Measurements from ENCODE around the gene OR3A2.
"Not testable (repeated sequence)": the region's sequence is repeated elsewhere in the genome, so short reads cannot be mapped to it uniquely, and the experiment has no call there.

OR3A2 gene

DNA sequence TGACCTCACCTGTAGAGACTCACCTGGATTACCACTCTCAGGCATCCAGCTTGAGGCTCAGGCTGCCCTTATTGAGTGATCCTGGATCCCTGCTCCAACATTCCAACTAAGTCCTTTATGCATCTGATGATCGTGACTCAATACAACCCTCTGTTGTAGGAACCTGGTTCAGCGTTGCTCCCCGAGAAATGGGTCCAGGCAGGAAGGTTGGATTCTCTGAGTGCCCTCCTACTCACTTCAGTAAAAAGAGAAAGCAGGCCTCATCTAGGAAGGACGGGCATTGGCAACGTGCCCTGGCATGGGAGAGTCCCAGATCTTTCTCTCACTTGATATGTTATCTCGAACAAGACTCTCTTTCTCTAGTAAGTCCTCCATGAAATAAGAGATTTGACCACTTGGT lies 87.8 kb downstream of the OR3A2 start, which contains the start of gene OR3A1:
Gene OR3A1 (minus strand): TSS at position 101 of the 400 bp plus-strand sequence. CDS start 5,778 bp downstream, outside the sequence.
- Histone ChIP-seq H3K9ac (ENCODE audit: low read depth in 1 of 2, low read length in 2 of 2) (no peak within 1 kb of the TSS), H3K27me3 (ENCODE audit: control insufficient read depth in 2 of 2, insufficient read depth in 2 of 2, low read length in 2 of 2) (no peaks in the 10 kb centered on the region), H3K9me3 (ENCODE audit: control insufficient read depth in 2 of 2, low read length in 2 of 2) (no peaks in the 10 kb centered on the region), H3K36me3 (ENCODE audit: control insufficient read depth in 2 of 2, insufficient read depth in 2 of 2, low read length in 2 of 2) (no peaks in the 10 kb centered on the region), H3K4me1 (ENCODE audit: control insufficient read depth in 2 of 2, insufficient read depth in 2 of 2, low read length in 2 of 2) (no peaks in the 10 kb centered on the region), H3K4me3 (ENCODE audit: low read length in 2 of 2) (no peak within 1 kb of the TSS), H3K27ac (ENCODE audit: low read depth in 2 of 2, low read length in 2 of 2) (no peak within 1 kb of the TSS)

GRCh38 chr17:3295632-3296031 lies 90.5 kb downstream of the OR3A2 start:
- H3K4me3 ChIP-seq (ENCODE audit: low read length in 2 of 2), result no peak overlapping the region
- no peaks in the 10 kb centered on the region for H3K9me3 ChIP-seq (ENCODE audit: control insufficient read depth in 2 of 2, low read length in 2 of 2)
- H3K27me3 ChIP-seq (ENCODE audit: control insufficient read depth in 2 of 2, insufficient read depth in 2 of 2, low read length in 2 of 2), result no peaks in the 10 kb centered on the region
- no peaks in the 10 kb centered on the region for H3K4me1 ChIP-seq (ENCODE audit: control insufficient read depth in 2 of 2, insufficient read depth in 2 of 2, low read length in 2 of 2)
- no peak overlapping the region for H3K9ac ChIP-seq (ENCODE audit: low read depth in 1 of 2, low read length in 2 of 2)
- H3K27ac ChIP-seq (ENCODE audit: low read depth in 2 of 2, low read length in 2 of 2), result no peak overlapping the region
- no peaks in the 10 kb centered on the region for H3K36me3 ChIP-seq (ENCODE audit: control insufficient read depth in 2 of 2, insufficient read depth in 2 of 2, low read length in 2 of 2)

GRCh38 chr17:3293548-3293947 lies 92.6 kb downstream of the OR3A2 start:
- not testable (repeated sequence) for H3K4me1 ChIP-seq (ENCODE audit: control insufficient read depth in 2 of 2, insufficient read depth in 2 of 2, low read length in 2 of 2); H3K27ac ChIP-seq (ENCODE audit: low read depth in 2 of 2, low read length in 2 of 2); H3K9ac ChIP-seq (ENCODE audit: low read depth in 1 of 2, low read length in 2 of 2); H3K9me3 ChIP-seq (ENCODE audit: control insufficient read depth in 2 of 2, low read length in 2 of 2); H3K36me3 ChIP-seq (ENCODE audit: control insufficient read depth in 2 of 2, insufficient read depth in 2 of 2, low read length in 2 of 2); H3K27me3 ChIP-seq (ENCODE audit: control insufficient read depth in 2 of 2, insufficient read depth in 2 of 2, low read length in 2 of 2); H3K4me3 ChIP-seq (ENCODE audit: low read length in 2 of 2)

DNA sequence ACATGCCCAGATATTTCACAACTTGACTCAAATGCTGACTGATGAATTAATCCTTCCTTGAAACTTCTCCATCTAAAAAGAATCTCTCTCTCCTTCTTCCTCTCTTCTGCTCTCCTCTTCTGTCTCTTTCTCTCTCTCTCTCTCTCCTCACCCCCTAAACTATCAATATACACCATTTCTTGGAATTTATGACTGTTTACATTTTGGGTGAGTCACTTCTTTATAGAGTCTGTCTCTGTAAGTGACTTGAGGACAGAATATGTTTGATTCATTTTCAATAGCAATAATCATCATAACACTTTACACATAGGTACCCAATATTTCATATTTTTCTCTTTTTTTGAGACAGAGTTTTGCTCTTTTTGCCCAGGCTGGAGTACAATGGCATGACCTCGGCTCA lies 103.2 kb downstream of the OR3A2 start:
- H3K4me1 ChIP-seq (ENCODE audit: control insufficient read depth in 2 of 2, insufficient read depth in 2 of 2, low read length in 2 of 2), result no peaks in the 10 kb centered on the region
- H3K36me3 ChIP-seq (ENCODE audit: control insufficient read depth in 2 of 2, insufficient read depth in 2 of 2, low read length in 2 of 2), result no peaks in the 10 kb centered on the region
- H3K27me3 ChIP-seq (ENCODE audit: control insufficient read depth in 2 of 2, insufficient read depth in 2 of 2, low read length in 2 of 2), result no peaks in the 10 kb centered on the region
- no peaks in the 10 kb centered on the region for H3K9me3 ChIP-seq (ENCODE audit: control insufficient read depth in 2 of 2, low read length in 2 of 2)
- H3K9ac ChIP-seq (ENCODE audit: low read depth in 1 of 2, low read length in 2 of 2), result no peak overlapping the region
- H3K27ac ChIP-seq (ENCODE audit: low read depth in 2 of 2, low read length in 2 of 2), result no peak overlapping the region
- no peak overlapping the region for H3K4me3 ChIP-seq (ENCODE audit: low read length in 2 of 2)

DNA sequence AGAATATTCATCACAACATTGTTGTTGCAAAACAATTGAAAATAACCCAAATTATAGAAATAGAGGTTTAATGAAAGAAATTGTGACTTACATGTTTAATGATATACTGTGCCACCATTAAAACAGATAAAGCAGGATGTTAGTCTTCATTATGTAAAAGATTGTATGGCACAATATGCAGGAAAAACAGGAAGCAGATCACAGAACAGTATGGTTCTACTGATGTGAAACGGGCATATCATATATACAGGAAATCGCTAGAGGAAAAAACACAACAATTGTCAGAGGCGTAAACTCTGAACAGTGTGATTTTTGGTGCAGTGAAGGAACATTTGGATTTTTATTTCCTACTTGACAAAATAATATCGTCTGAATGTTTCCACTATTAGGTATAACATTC lies 110.0 kb downstream of the OR3A2 start:
- Histone ChIP-seq H3K4me3 (ENCODE audit: low read length in 2 of 2) (no peak overlapping the region), H3K36me3 (ENCODE audit: control insufficient read depth in 2 of 2, insufficient read depth in 2 of 2, low read length in 2 of 2) (no peaks in the 10 kb centered on the region), H3K27me3 (ENCODE audit: control insufficient read depth in 2 of 2, insufficient read depth in 2 of 2, low read length in 2 of 2) (no peaks in the 10 kb centered on the region), H3K9ac (ENCODE audit: low read depth in 1 of 2, low read length in 2 of 2) (no peak overlapping the region), H3K4me1 (ENCODE audit: control insufficient read depth in 2 of 2, insufficient read depth in 2 of 2, low read length in 2 of 2) (no peaks in the 10 kb centered on the region), H3K27ac (ENCODE audit: low read depth in 2 of 2, low read length in 2 of 2) (no peak overlapping the region), H3K9me3 (ENCODE audit: control insufficient read depth in 2 of 2, low read length in 2 of 2) (no peaks in the 10 kb centered on the region)

GRCh38 chr17:3271072-3271848 lies 114.8 kb downstream of the OR3A2 start:
- Histone ChIP-seq H3K27ac (ENCODE audit: low read depth in 2 of 2, low read length in 2 of 2) (no peak overlapping the region), H3K4me1 (ENCODE audit: control insufficient read depth in 2 of 2, insufficient read depth in 2 of 2, low read length in 2 of 2) (no peaks in the 10 kb centered on the region), H3K9me3 (ENCODE audit: control insufficient read depth in 2 of 2, low read length in 2 of 2) (no peaks in the 10 kb centered on the region), H3K4me3 (ENCODE audit: low read length in 2 of 2) (no peak overlapping the region), H3K9ac (ENCODE audit: low read depth in 1 of 2, low read length in 2 of 2) (no peak overlapping the region), H3K27me3 (ENCODE audit: control insufficient read depth in 2 of 2, insufficient read depth in 2 of 2, low read length in 2 of 2) (no peaks in the 10 kb centered on the region), H3K36me3 (ENCODE audit: control insufficient read depth in 2 of 2, insufficient read depth in 2 of 2, low read length in 2 of 2) (no peaks in the 10 kb centered on the region)

DNA sequence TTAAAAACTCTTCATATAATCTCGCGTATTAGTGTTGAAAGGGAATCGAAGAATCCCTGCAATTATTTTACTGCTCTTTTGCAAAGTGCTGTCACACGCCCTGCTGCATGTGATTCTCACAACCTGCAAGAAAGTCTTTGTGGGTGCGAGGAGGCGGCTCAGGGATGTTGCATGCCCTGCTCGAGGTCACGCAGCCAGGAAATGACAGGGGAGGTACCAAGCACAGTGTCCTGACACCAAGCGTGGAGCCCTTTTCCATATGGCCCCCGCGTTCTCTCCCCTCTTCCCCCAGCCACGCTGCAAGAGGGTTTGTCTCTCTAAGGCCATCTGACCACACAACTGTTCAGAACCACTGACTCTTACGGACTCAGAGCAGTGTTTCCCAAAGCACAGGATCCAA lies 125.5 kb downstream of the OR3A2 start:
- Histone ChIP-seq H3K27me3 (ENCODE audit: control insufficient read depth in 2 of 2, insufficient read depth in 2 of 2, low read length in 2 of 2) (no peaks in the 10 kb centered on the region), H3K9me3 (ENCODE audit: control insufficient read depth in 2 of 2, low read length in 2 of 2) (no peaks in the 10 kb centered on the region), H3K9ac (ENCODE audit: low read depth in 1 of 2, low read length in 2 of 2) (no peak overlapping the region), H3K4me1 (ENCODE audit: control insufficient read depth in 2 of 2, insufficient read depth in 2 of 2, low read length in 2 of 2) (no peaks in the 10 kb centered on the region), H3K36me3 (ENCODE audit: control insufficient read depth in 2 of 2, insufficient read depth in 2 of 2, low read length in 2 of 2) (no peaks in the 10 kb centered on the region), H3K4me3 (ENCODE audit: low read length in 2 of 2) (no peak overlapping the region), H3K27ac (ENCODE audit: low read depth in 2 of 2, low read length in 2 of 2) (no peak overlapping the region)

GRCh38 chr17:3260163-3260562 lies 125.9 kb downstream of the OR3A2 start:
- no peak overlapping the region for H3K9ac ChIP-seq (ENCODE audit: low read depth in 1 of 2, low read length in 2 of 2)
- H3K4me3 ChIP-seq (ENCODE audit: low read length in 2 of 2), result no peak overlapping the region
- H3K4me1 ChIP-seq (ENCODE audit: control insufficient read depth in 2 of 2, insufficient read depth in 2 of 2, low read length in 2 of 2), result no peaks in the 10 kb centered on the region
- H3K36me3 ChIP-seq (ENCODE audit: control insufficient read depth in 2 of 2, insufficient read depth in 2 of 2, low read length in 2 of 2), result no peaks in the 10 kb centered on the region
- H3K27me3 ChIP-seq (ENCODE audit: control insufficient read depth in 2 of 2, insufficient read depth in 2 of 2, low read length in 2 of 2), result no peaks in the 10 kb centered on the region
- no peaks in the 10 kb centered on the region for H3K9me3 ChIP-seq (ENCODE audit: control insufficient read depth in 2 of 2, low read length in 2 of 2)
- no peak overlapping the region for H3K27ac ChIP-seq (ENCODE audit: low read depth in 2 of 2, low read length in 2 of 2)

GRCh38 chr17:3256575-3256974 lies 129.5 kb downstream of the OR3A2 start:
- no peaks in the 10 kb centered on the region for H3K4me1 ChIP-seq (ENCODE audit: control insufficient read depth in 2 of 2, insufficient read depth in 2 of 2, low read length in 2 of 2)
- no peaks in the 10 kb centered on the region for H3K36me3 ChIP-seq (ENCODE audit: control insufficient read depth in 2 of 2, insufficient read depth in 2 of 2, low read length in 2 of 2)
- H3K27ac ChIP-seq (ENCODE audit: low read depth in 2 of 2, low read length in 2 of 2), result no peak overlapping the region
- no peak overlapping the region for H3K4me3 ChIP-seq (ENCODE audit: low read length in 2 of 2)
- H3K9ac ChIP-seq (ENCODE audit: low read depth in 1 of 2, low read length in 2 of 2), result no peak overlapping the region
- H3K9me3 ChIP-seq (ENCODE audit: control insufficient read depth in 2 of 2, low read length in 2 of 2), result no peaks in the 10 kb centered on the region
- no peaks in the 10 kb centered on the region for H3K27me3 ChIP-seq (ENCODE audit: control insufficient read depth in 2 of 2, insufficient read depth in 2 of 2, low read length in 2 of 2)

- H3K27ac ChIP-seq (ENCODE audit: low read depth in 2 of 2, low read length in 2 of 2); H3K9me3 ChIP-seq (ENCODE audit: control insufficient read depth in 2 of 2, low read length in 2 of 2); H3K27me3 ChIP-seq (ENCODE audit: control insufficient read depth in 2 of 2, insufficient read depth in 2 of 2, low read length in 2 of 2); H3K4me1 ChIP-seq (ENCODE audit: control insufficient read depth in 2 of 2, insufficient read depth in 2 of 2, low read length in 2 of 2); H3K4me3 ChIP-seq (ENCODE audit: low read length in 2 of 2); H3K9ac ChIP-seq (ENCODE audit: low read depth in 1 of 2, low read length in 2 of 2); H3K36me3 ChIP-seq (ENCODE audit: control insufficient read depth in 2 of 2, insufficient read depth in 2 of 2, low read length in 2 of 2): not testable (repeated sequence)
Observed at GRCh38 chr17:3249013-3249412, 137.1 kb downstream of the OR3A2 start.

Measured in mucosa of rectum (tissue), 2 donors.